ENCODE data around the gene HAUS7.
"Not testable (repeated sequence)": the region's sequence is repeated elsewhere in the genome, so short reads cannot be mapped to it uniquely, and the experiment has no call there.

Gene HAUS7

DNA sequence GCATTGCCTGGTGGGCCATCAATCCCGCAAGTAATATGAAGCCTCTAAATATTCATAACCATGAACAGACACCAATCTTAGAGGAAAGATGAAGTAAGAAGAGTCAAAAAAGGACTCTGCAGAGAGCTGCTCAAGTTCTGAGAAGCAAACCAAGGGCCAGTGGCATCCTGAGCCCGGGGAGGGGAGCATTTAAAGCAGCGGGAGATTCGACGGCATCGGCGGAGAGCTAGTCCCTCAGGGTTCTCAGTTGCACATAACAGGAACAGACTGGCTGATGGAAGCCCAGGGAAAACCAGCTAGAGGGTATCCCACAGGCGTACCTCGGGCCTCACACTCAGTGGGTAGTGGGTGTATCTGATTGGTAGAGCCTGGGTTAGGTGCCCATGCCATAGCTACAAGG, 64.4 kb downstream of the HAUS7 start:
- no peak for DNase-seq

DNA sequence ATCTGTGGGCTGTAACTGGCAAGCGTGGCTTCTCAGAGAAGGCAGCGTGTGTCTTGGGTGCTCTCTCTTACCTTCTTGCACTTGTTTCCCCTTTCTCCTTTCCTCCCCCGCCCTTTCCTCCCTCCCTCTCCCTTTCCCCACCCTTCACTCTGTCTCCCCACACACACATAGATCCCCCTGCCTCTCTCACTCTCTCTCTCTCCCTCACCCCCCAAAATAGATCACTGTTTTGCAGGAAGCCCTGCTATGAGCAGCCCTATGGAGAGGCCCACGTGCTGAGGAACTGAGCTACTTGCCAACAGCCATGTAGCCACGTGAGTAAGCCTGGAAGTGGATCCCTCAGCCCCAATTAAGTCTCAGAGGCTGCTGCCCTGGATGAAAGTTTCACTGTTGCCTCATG, 65.0 kb downstream of the HAUS7 start:
- no peak for DNase-seq

DNA sequence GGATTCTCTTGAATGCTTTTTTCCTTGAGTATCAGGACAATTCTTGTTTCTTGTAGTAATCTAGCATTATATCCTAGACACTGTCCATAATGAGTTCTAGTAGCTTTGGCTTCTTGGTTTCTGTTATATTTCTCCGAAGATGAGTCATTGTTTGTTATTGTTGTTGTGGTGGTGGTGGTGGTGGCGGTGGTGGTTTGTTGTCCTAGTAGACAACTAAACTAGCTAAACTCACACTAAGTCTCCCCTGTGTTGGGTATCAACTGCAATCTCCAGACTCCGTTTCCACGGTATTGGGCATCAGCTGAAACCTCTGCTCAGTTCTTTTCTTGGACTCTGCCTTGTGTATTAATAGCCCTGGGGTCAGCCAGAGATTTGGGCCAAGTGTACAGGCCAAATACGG, 66.0 kb downstream of the HAUS7 start:
- DNase-seq = not testable (repeated sequence)

DNA sequence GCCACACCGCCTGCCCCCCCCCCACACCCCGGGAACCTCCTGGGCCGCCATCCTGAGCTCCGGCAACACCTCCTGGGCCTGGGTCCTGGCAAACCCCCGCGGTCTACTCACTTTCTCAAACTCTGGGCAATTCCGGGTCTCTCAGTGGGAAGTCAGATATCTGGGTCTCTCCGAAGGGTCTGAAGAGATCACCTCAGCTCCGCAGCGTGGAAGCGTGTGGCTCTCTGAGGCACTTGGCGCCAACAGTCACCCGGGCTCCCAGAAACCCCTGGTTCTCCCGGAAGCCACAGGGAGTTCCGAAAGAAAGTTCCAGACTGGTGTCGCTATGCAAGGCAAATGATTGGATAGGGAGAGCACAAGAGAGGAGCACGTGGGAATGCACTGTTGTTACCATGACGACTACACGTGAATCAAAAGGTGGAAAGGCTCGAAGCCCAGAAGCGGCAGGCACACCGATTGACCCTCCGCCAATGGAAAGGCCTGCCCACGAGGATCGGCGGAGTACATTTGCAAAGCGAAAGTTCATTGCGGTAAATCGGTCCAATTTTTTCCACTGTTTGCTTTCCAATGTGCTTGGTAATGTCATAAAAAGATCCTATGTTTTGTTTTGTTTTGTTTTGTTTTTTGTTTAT, 69.1 kb downstream of the HAUS7 start, which contains the start of gene PNMA6E:
Gene PNMA6E, minus strand, starts transcription at position 218 of the 632 bp plus-strand sequence. CDS start 2,501 bp downstream, outside the sequence.
- DNase-seq = no peak

DNA sequence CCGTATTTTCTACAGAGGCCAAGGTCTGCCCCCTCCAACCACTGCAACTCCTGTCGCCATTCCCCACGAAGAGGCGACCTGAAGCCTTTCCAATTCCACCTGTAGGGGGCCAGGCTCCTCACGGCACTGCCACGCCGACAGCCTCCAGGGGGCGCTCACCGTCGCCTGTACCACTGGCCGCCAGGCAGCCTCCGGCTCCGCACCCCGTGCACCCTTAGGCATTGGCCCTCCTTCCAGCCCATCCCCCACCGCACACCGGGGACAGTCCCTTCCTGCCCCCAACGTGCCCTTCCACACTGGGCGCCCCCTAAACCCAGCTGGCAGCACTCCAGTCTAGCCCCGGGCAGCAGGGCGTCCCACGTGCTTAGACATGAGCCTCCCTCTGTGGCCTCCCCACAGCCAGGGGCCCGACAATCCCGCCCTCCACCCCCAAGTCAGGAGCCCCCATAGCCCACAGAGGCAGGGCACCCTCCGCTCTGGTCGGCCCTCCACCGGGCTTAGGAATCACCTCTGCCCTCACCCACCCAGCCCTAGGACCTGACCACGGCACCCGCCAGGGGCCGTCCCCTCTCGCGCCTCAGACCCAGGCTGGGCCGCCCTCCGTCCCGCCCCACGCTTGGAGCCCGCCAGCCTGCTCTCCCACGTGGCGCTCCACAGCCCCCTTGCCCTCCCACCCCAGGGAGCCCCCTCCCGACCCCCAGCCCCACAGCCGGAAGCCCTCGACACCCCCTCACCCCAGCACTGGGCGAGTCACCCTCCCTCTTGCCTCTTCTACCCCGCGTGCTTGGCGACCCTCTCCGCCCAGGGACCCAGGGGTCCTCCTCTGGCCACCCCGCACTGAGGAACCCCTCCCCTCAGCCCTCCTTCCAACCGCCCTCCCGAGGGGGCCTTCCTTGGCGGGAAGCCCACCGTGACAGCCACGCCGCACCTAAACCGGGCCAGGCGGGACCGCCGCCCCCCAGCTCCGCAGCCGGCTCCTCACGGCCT, 69.9 kb downstream of the HAUS7 start:
- no peak for DNase-seq

DNA sequence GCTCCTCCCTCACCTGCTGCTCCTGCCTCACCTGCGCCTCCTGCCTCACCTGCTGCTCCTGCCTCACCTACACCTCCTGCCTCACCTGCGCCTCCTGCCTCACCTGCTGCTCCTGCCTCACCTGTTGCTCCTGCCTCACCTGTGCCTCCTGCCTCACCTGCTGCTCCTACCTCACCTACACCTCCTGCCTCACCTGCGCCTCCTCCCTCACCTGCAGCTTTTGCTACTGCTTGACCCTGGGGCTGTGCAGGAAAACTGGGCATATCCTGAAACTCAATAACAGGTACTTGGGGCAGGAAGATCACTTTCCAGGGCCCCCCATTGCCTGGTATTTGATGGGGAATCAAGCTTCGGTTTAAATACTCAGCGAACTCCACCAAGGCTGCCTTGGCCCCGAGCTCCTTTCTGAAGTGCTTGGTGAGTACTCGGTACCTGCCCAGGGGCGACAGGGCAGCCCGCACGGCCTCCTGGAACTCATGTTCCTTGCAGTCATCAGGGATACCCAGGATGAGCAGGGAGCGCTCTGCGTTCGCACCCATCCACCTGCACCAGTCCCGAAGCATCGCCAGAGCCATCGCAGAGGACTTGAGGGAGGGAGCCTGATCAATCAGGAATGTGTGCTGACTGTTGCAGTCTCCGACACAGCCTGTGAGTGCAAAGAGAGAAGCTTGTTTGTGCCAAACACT, 72.0 kb downstream of the HAUS7 start:
- DNase-seq = no peak

Data from AML-193 (cell line).